HG02642 (cell line): ENCODE data around the gene PNPLA1.

Experiments used
- ATAC-seq: cut with Tn5 transposase; IDR thresholded peaks from one replicate; pipeline ENCODE4 v1.9.1; 2021; ENCODE audit warnings: mild to moderate bottlenecking; ENCODE audit not compliant: unreplicated experiment, poor library complexity

The PNPLA1 gene

GRCh38 chr6:36312854-36313648 lies 43.2 kb downstream of the PNPLA1 start:
- ATAC-seq, result no peak

- ATAC-seq, result no peak
These were observed 43.7 kb downstream of the PNPLA1 start for GRCh38 chr6:36313649-36313936.

- no peak for ATAC-seq
These were observed 44.6 kb downstream of the PNPLA1 start for GRCh38 chr6:36314221-36315014.

GRCh38 chr6:36315921-36316320 lies 46.1 kb downstream of the PNPLA1 start:
- no peak for ATAC-seq

- no peak for ATAC-seq
These were observed 47.8 kb downstream of the PNPLA1 start for GRCh38 chr6:36317623-36318022.

GRCh38 chr6:36318690-36319435 lies 49.0 kb downstream of the PNPLA1 start:
- ATAC-seq, result no peak

GRCh38 chr6:36319436-36319762 lies 49.5 kb downstream of the PNPLA1 start:
- no peak for ATAC-seq

- ATAC-seq, result no peak
These were observed 50.0 kb downstream of the PNPLA1 start for GRCh38 chr6:36319821-36320220.

- ATAC-seq, result no peak
These were observed 50.6 kb downstream of the PNPLA1 start for GRCh38 chr6:36320475-36320874.

- no peak for ATAC-seq
These were observed 52.7 kb downstream of the PNPLA1 start for GRCh38 chr6:36322591-36322990.

GRCh38 chr6:36323062-36323461 lies 53.2 kb downstream of the PNPLA1 start:
- no peak for ATAC-seq

GRCh38 chr6:36324191-36324590 lies 54.3 kb downstream of the PNPLA1 start:
- ATAC-seq, result no peak

GRCh38 chr6:36324715-36325114 lies 54.9 kb downstream of the PNPLA1 start:
- no peak for ATAC-seq

- no peak for ATAC-seq
These were observed 56.6 kb downstream of the PNPLA1 start for GRCh38 chr6:36326356-36326995.

- no peak for ATAC-seq
These were observed 57.5 kb downstream of the PNPLA1 start for GRCh38 chr6:36327226-36327918.

- ATAC-seq, result no peak
These were observed 58.0 kb downstream of the PNPLA1 start for GRCh38 chr6:36327919-36328236.

- no peak for ATAC-seq
These were observed 58.7 kb downstream of the PNPLA1 start for GRCh38 chr6:36328600-36328999.

GRCh38 chr6:36329798-36330291 lies 60.0 kb downstream of the PNPLA1 start:
- ATAC-seq, result no peak

- no peak for ATAC-seq
These were observed 60.5 kb downstream of the PNPLA1 start for GRCh38 chr6:36330366-36330765.

GRCh38 chr6:36331381-36331780 lies 61.5 kb downstream of the PNPLA1 start:
- no peak for ATAC-seq
